Right lobe of liver (tissue), 4 donors: ENCODE measurements around the gene ERGIC1.

Source experiments
- CTCF ChIP-seq, 4 donors: fragments of 200-600 bp in 3 of 4; fragments of 450-650 bp in 1 of 4; IDR thresholded peaks; one replicate each; pipeline versions ENCODE4 v1.5.1 to v1.8.0; 2016 to 2022; ENCODE audit warnings: antibody characterized with exemption in 4 of 4, mild to moderate bottlenecking in 2 of 4
- POLR2A ChIP-seq: fragments of 450-650 bp; IDR thresholded peaks from one replicate; pipeline ENCODE4 v1.6.1; 2017; ENCODE audit warnings: antibody characterized with exemption, mild to moderate bottlenecking
- donor health status: DM: no; HTN: no; CAD: no.
- donor health status: DM: no; HTN: no; CAD: no.
- donor health status: DM: no; HTN: yes; CAD: no.

GRCh38 chr5:172859966-172860365 is 25.9 kb downstream of the ERGIC1 start:
- no peak for TF ChIP-seq CTCF (IDR thresholded peaks at IDR 0.05)
- no peak for TF ChIP-seq POLR2A
